MCF 10A (cell line): Measurements from ENCODE around the gene FARSB. TPM values are rescaled to one million over a fixed set of nuclear protein-coding genes. Genes with fewer than 3 reads are reported as not detected.
"Not testable (repeated sequence)": the region's sequence is repeated elsewhere in the genome, so short reads cannot be mapped to it uniquely, and the experiment has no call there.

Experiments used
- BruUV-seq: library from RNA; stranded (reverse); fragments of 400-500 nt; replicated peaks from 2 replicates; lab custom pipeline; 2021; lab: Mats Ljungman, UMichigan
- CTCF ChIA-PET: fragments of 300-600 bp; sonication (Branson Sonifier 250); formaldehyde crosslinking; extraction: SDS; loops from one replicate; lab custom pipeline; 2021; ENCODE audit warnings: antibody characterized with exemption, inconsistent platforms; lab: Yijun Ruan, JAX
- POLR2A ChIA-PET: fragments of 300-600, 350-650 bp; sonication (Branson Sonifier 250); formaldehyde crosslinking; extraction: SDS; loops from one replicate; lab custom pipeline; 2020; ENCODE audit warnings: antibody characterized with exemption, inconsistent platforms; lab: Yijun Ruan, JAX
- DNase-seq: peaks from one replicate; pipeline ENCODE4 v3.0.0-alpha.2; 2018; ENCODE audit not compliant: unreplicated experiment
- H3K27ac Mint-ChIP-seq: one replicate; pipeline ENCODE4 v1.8.0; 2022; ENCODE audit warnings: mild to moderate bottlenecking, low read depth, mixed read lengths; ENCODE audit not compliant: unreplicated experiment
- H3K27me3 Mint-ChIP-seq: one replicate; pipeline ENCODE4 v1.8.0; 2022; ENCODE audit warnings: mixed read lengths; ENCODE audit not compliant: insufficient read depth, unreplicated experiment
- H3K36me3 Mint-ChIP-seq: one replicate; pipeline ENCODE4 v1.8.0; 2022; ENCODE audit warnings: mild to moderate bottlenecking, moderate library complexity, mixed read lengths; ENCODE audit not compliant: insufficient read depth, unreplicated experiment
- H3K4me1 Mint-ChIP-seq: one replicate; pipeline ENCODE4 v1.8.0; 2022; ENCODE audit warnings: mixed read lengths; ENCODE audit not compliant: insufficient read depth, unreplicated experiment
- H3K4me3 Mint-ChIP-seq: one replicate; pipeline ENCODE4 v1.8.0; 2022; ENCODE audit warnings: mild to moderate bottlenecking, moderate library complexity, mixed read lengths; ENCODE audit not compliant: unreplicated experiment
- H3K9me3 Mint-ChIP-seq: one replicate; pipeline ENCODE4 v1.8.0; 2022; ENCODE audit warnings: mixed read lengths; ENCODE audit not compliant: unreplicated experiment
- intact Hi-C: fragments of 100-400 bp; cut with micrococcal nuclease; formaldehyde crosslinking; loops from 2 replicates; pipeline ENCODE4 v1.14.1; 2022
- total RNA-seq: library from RNA; stranded (reverse); gene quantifications from 2 replicates; pipeline ENCODE4 v1.2.3, GENCODE V29; 2022
- TF ChIP-seq, protein P1 (sequence below): fragments of 200-600 bp; IDR thresholded peaks from one replicate; pipeline ENCODE4 v1.8.0; 2022; ENCODE audit warnings: antibody characterized with exemption, mild to moderate bottlenecking; ENCODE audit not compliant: unreplicated experiment

The FARSB gene
- total RNA-seq, 1 experiment from 2014 or later = 70.3 TPM

DNA sequence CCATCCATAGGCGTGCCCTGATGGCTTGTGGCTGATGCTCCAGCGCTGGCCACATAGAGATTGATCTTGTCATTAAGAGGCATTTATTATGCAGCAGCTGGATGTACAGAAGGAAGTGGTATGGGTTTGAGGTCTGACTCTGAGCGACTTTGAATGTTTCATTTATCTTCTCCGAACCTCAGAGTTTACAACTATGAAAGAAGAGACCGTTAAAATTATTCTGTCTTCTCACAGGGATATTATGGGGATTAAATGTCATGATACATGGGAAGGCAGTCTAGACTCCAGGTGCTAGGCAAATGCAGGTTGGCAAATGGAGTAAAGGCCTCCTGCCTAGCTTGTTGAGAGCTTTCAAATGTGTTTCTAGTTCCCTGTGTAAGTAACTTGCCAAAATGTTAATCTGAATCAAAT, 45.8 kb upstream of the FARSB start:
- no TSS peak for BruUV-seq
- POLR2A ChIA-PET = interaction anchor here (0.5 kb wide), 1 partner anchor 187 kb away, joined by 3 read pairs; no protein-coding TSS in a partner anchor

DNA sequence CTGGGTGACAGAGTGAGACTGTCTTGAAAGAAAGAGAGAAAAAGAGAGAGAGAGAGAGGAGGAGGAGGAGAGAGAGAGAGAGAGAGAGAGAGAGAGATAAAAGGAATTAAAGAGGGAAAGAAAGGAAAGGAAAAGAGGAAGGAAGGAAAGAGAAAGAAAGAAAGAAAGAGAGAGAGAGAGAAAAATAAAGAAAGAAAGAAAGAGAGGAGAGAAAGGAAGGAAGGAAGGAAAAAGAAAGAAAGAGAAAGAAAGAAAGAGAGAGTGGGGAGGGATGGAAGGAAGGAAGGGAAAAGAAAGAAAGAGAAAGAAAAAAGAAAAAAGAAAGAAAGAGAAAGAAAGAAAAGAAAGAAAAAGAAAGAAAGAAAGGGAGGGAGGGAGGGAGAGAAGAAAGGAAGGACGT, 45.3 kb upstream of the FARSB start:
- H3K27ac Mint-ChIP-seq = no peak overlapping the region
- ChIA-PET CTCF (interaction anchor here (2.2 kb wide), 1 partner anchor 11 kb away, joined by 11 read pairs; no protein-coding TSS in a partner anchor), POLR2A (interaction anchor here (0.6 kb wide), 1 partner anchor 161 kb away, joined by 3 read pairs; no protein-coding TSS in a partner anchor)
- DNase-seq = no peak
- intact Hi-C loops = no loop called here
- TF ChIP-seq, protein P1, sequence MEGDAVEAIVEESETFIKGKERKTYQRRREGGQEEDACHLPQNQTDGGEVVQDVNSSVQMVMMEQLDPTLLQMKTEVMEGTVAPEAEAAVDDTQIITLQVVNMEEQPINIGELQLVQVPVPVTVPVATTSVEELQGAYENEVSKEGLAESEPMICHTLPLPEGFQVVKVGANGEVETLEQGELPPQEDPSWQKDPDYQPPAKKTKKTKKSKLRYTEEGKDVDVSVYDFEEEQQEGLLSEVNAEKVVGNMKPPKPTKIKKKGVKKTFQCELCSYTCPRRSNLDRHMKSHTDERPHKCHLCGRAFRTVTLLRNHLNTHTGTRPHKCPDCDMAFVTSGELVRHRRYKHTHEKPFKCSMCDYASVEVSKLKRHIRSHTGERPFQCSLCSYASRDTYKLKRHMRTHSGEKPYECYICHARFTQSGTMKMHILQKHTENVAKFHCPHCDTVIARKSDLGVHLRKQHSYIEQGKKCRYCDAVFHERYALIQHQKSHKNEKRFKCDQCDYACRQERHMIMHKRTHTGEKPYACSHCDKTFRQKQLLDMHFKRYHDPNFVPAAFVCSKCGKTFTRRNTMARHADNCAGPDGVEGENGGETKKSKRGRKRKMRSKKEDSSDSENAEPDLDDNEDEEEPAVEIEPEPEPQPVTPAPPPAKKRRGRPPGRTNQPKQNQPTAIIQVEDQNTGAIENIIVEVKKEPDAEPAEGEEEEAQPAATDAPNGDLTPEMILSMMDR = no peak
- no peak overlapping the region for H3K4me3 Mint-ChIP-seq
- no peaks in the 10 kb centered on the region for H3K27me3 Mint-ChIP-seq
- no TSS peak for BruUV-seq
- H3K9me3 Mint-ChIP-seq = no peaks in the 10 kb centered on the region
- no peaks in the 10 kb centered on the region for H3K36me3 Mint-ChIP-seq
- no peaks in the 10 kb centered on the region for H3K4me1 Mint-ChIP-seq

More for the DNA sequence above, 45.8 kb upstream of the FARSB start:
- H3K36me3 Mint-ChIP-seq = no peaks in the 10 kb centered on the region
- DNase-seq = no peak
- no peaks in the 10 kb centered on the region for H3K4me1 Mint-ChIP-seq
- H3K9me3 Mint-ChIP-seq = no peaks in the 10 kb centered on the region
- intact Hi-C loops = no loop called here
- TF ChIP-seq, protein P1 = no peak
- no peak overlapping the region for H3K27ac Mint-ChIP-seq
- CTCF ChIA-PET = interaction anchor here (0.7 kb wide), 1 partner anchor 160 kb away, joined by 3 read pairs; no protein-coding TSS in a partner anchor
- no peaks in the 10 kb centered on the region for H3K27me3 Mint-ChIP-seq
- H3K4me3 Mint-ChIP-seq = no peak overlapping the region

DNA sequence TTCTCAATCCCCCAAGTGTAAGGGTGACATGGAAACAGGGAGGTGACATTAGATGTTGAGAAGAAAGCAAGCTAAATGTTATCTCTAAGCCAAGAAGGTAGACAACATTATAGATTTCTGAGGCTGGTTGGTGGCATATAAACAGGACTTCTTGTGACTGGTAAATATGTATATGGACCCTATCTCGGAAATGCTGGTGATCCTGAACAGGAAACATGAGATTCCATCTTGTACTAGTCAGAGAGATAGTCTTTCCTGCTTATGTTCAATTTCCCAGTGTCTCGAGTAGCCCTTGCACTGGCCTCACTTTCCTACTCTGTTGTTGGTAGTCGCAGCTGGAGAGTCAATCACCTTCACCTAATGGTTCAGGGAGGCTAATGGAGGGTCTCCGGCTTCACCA, 42.4 kb upstream of the FARSB start:
- no TSS peak for BruUV-seq
- no peaks in the 10 kb centered on the region for H3K4me1 Mint-ChIP-seq
- no peak overlapping the region for H3K4me3 Mint-ChIP-seq
- no peaks in the 10 kb centered on the region for H3K27me3 Mint-ChIP-seq
- ChIA-PET POLR2A (interaction anchor here (0.8 kb wide), 1 partner anchor 11 kb away, joined by 5 read pairs; no protein-coding TSS in a partner anchor), CTCF (interaction anchor here (0.6 to 2.2 kb wide), 4 partner anchors 168 to 241 kb away, joined by 3 to 7 read pairs (median 4); no protein-coding TSS in a partner anchor)
- no peak overlapping the region for H3K27ac Mint-ChIP-seq
- H3K9me3 Mint-ChIP-seq = no peaks in the 10 kb centered on the region
- TF ChIP-seq, protein P1 = no peak
- H3K36me3 Mint-ChIP-seq = no peaks in the 10 kb centered on the region
- DNase-seq = no peak
- intact Hi-C loops = no loop called here

DNA sequence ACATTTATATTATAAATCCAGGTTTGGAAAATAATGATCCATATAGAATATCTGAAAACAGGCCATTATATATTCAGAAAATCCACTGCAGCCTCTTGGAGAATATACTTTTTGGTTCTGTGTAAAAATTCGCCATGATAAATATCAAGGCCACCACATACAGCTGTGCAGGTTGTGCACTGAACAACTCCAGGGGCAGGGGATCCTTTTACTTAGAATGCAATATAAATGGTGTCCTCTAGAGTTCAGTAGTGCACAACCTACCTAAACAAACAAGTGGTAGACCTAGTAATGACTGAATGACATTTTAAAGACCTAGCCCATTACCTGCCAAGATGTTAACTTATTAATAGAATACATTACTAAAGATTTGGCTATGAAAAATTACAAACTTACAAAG, 37.9 kb upstream of the FARSB start:
- intact Hi-C loops = loop anchor here (1.0 kb wide), 1 partner anchor 168 kb away; no protein-coding TSS in a partner anchor
- H3K9me3 Mint-ChIP-seq = no peaks in the 10 kb centered on the region
- H3K4me1 Mint-ChIP-seq = no peaks in the 10 kb centered on the region
- H3K36me3 Mint-ChIP-seq = no peaks in the 10 kb centered on the region
- BruUV-seq = no TSS peak
- no peak overlapping the region for H3K4me3 Mint-ChIP-seq
- H3K27me3 Mint-ChIP-seq = no peaks in the 10 kb centered on the region
- ChIA-PET POLR2A (no interaction called here), CTCF (interaction anchor here (1.6 to 7.2 kb wide), 3 partner anchors 13 to 245 kb away, joined by 4 to 53 read pairs (median 6); no protein-coding TSS in a partner anchor)
- TF ChIP-seq, protein P1 = peak; percentile 38
- no peak overlapping the region for H3K27ac Mint-ChIP-seq
- DNase-seq = peak; percentile 51

DNA sequence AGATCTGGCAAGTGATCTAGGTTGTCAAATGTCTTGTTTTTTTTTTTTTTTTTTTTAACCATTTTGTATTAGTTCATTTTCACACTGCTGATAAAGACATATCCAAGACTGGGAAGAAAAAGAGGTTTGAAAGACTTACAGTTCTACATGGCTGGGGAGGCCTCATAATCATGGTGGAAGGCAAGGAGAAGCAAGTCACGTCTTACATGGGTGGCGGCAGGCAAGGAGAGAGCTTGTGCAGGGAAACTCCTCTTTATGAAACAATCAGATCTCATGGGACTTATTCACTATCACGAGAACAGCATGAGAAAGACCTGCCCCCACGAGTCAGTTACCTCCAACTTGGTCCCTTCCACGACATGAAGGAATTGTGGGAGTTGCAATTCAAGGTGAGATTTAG, 37.5 kb upstream of the FARSB start:
- H3K9me3 Mint-ChIP-seq, DNase-seq, H3K4me3 Mint-ChIP-seq, BruUV-seq, H3K27ac Mint-ChIP-seq, H3K4me1 Mint-ChIP-seq, H3K36me3 Mint-ChIP-seq, intact Hi-C loops, H3K27me3 Mint-ChIP-seq, POLR2A ChIA-PET: not testable (repeated sequence)
- CTCF ChIA-PET = interaction anchor here (2.1 to 7.2 kb wide), 2 partner anchors 12 to 14 kb away, joined by 4 to 53 read pairs; no protein-coding TSS in a partner anchor
